Astrocyte (in vitro differentiated cells and primary cell): ENCODE measurements around the gene ITGB2. TPM values are rescaled to one million over a fixed set of nuclear protein-coding genes. Genes with fewer than 3 reads are reported as not detected.

ENCODE experiments used
- DNase-seq: peaks from one replicate; pipeline ENCODE4 v3.0.0-alpha.2; 2010; ENCODE audit warnings: low read depth
- FAIRE-seq: peaks from 2 replicates; lab custom pipeline; 2011; peaks lifted over from hg19 to GRCh38; lab: Jason Lieb, UNC
- H2AFZ ChIP-seq: 2 replicates; pipeline ENCODE4 v1.6.0; 2012; ENCODE audit warnings: low read depth, low read length, inconsistent platforms
- H3K27ac ChIP-seq: 2 replicates; pipeline ENCODE4 v1.5.1; 2011; ENCODE audit warnings: low read depth, low read length, inconsistent platforms
- H3K27me3 ChIP-seq: 2 replicates; pipeline ENCODE4 v1.6.0; 2011; ENCODE audit warnings: low read length, inconsistent platforms; ENCODE audit not compliant: insufficient read depth
- H3K36me3 ChIP-seq: 2 replicates; pipeline ENCODE4 v1.5.1; 2011; ENCODE audit warnings: low read length, inconsistent platforms; ENCODE audit not compliant: insufficient read depth
- H3K4me1 ChIP-seq: 2 replicates; pipeline ENCODE4 v1.5.1; 2011; ENCODE audit warnings: low read length, inconsistent platforms; ENCODE audit not compliant: insufficient read depth
- H3K4me2 ChIP-seq: 2 replicates; pipeline ENCODE4 v1.6.0; 2012; ENCODE audit warnings: low read length, inconsistent platforms
- H3K4me3 ChIP-seq: 2 replicates; pipeline ENCODE4 v1.5.1; 2011; ENCODE audit warnings: low read depth, mild to moderate bottlenecking, low read length, inconsistent platforms; ENCODE audit not compliant: insufficient read depth
- H3K79me2 ChIP-seq: 2 replicates; pipeline ENCODE4 v1.6.0; 2012; ENCODE audit warnings: mild to moderate bottlenecking, low read length, inconsistent platforms; ENCODE audit not compliant: insufficient read depth
- H3K9ac ChIP-seq: 2 replicates; pipeline ENCODE4 v1.6.0; 2012; ENCODE audit warnings: mild to moderate bottlenecking, low read length, inconsistent platforms
- H3K9me3 ChIP-seq: 2 replicates; pipeline ENCODE4 v1.5.1; 2012; ENCODE audit warnings: low read depth, mild to moderate bottlenecking, low read length, inconsistent platforms; ENCODE audit not compliant: insufficient read depth
- H4K20me1 ChIP-seq: 2 replicates; pipeline ENCODE4 v1.6.0; 2012; ENCODE audit warnings: low read length, inconsistent platforms; ENCODE audit not compliant: insufficient read depth
- H3K27ac Mint-ChIP-seq: one replicate; pipeline ENCODE4 v1.8.0; 2021; ENCODE audit warnings: mild to moderate bottlenecking, mixed read lengths; ENCODE audit not compliant: unreplicated experiment
- H3K27me3 Mint-ChIP-seq: one replicate; pipeline ENCODE4 v1.8.0; 2021; ENCODE audit warnings: low read depth, mixed read lengths; ENCODE audit not compliant: unreplicated experiment
- H3K36me3 Mint-ChIP-seq: one replicate; pipeline ENCODE4 v1.8.0; 2021; ENCODE audit warnings: low read depth, mixed read lengths; ENCODE audit not compliant: unreplicated experiment
- H3K4me1 Mint-ChIP-seq: one replicate; pipeline ENCODE4 v1.8.0; 2021; ENCODE audit warnings: low read depth, mixed read lengths; ENCODE audit not compliant: unreplicated experiment
- H3K4me3 Mint-ChIP-seq: one replicate; pipeline ENCODE4 v1.8.0; 2021; ENCODE audit warnings: mild to moderate bottlenecking, moderate library complexity, mixed read lengths; ENCODE audit not compliant: unreplicated experiment
- H3K9me3 Mint-ChIP-seq: one replicate; pipeline ENCODE4 v1.8.0; 2021; ENCODE audit warnings: mild to moderate bottlenecking, mixed read lengths; ENCODE audit not compliant: unreplicated experiment
- EZH2 ChIP-seq: IDR thresholded peaks from 2 replicates; pipeline ENCODE4 v1.6.1; 2012; ENCODE audit warnings: mild to moderate bottlenecking, low read length, inconsistent platforms; ENCODE audit not compliant: insufficient read depth
- total RNA-seq: library from RNA; stranded (reverse); gene quantifications from 2 replicates; pipeline ENCODE4 v1.2.1, GENCODE V29; 2021
- TF ChIP-seq, protein P1 (sequence below): IDR thresholded peaks from 2 replicates; pipeline ENCODE4 v1.5.1; 2011; ENCODE audit warnings: low read depth, mild to moderate bottlenecking, inconsistent platforms, low read length, moderate library complexity; ENCODE audit not compliant: insufficient read depth

The ITGB2 gene
- total RNA-seq, 1 donor from 2014 or later: 0.61 TPM

- H3K36me3 Mint-ChIP-seq: peaks cover 2% of the 10 kb centered on the region
- Histone ChIP-seq H3K36me3 (no peaks in the 10 kb centered on the region), H3K4me1 (peaks cover 40% of the 10 kb centered on the region), H3K4me3 (peak overlapping the region; percentile 58), H3K9me3 (no peaks in the 10 kb centered on the region), H3K4me2 (peak overlapping the region; percentile 88), H4K20me1 (peaks cover 32% of the 10 kb centered on the region), H3K27me3 (no peaks in the 10 kb centered on the region), H3K79me2 (peaks cover 29% of the 10 kb centered on the region), H3K27ac (no peak overlapping the region), H3K9ac (peak overlapping the region; percentile 74), H2AFZ (peak overlapping the region; percentile 86)
- peak overlapping the region; percentile 72 for H3K27ac Mint-ChIP-seq
- FAIRE-seq (no peak), DNase-seq (no peak)
- H3K9me3 Mint-ChIP-seq: no peaks in the 10 kb centered on the region
- H3K4me3 Mint-ChIP-seq: peak overlapping the region; percentile 84
- peaks cover 21% of the 10 kb centered on the region for H3K4me1 Mint-ChIP-seq
- TF ChIP-seq, protein P1, sequence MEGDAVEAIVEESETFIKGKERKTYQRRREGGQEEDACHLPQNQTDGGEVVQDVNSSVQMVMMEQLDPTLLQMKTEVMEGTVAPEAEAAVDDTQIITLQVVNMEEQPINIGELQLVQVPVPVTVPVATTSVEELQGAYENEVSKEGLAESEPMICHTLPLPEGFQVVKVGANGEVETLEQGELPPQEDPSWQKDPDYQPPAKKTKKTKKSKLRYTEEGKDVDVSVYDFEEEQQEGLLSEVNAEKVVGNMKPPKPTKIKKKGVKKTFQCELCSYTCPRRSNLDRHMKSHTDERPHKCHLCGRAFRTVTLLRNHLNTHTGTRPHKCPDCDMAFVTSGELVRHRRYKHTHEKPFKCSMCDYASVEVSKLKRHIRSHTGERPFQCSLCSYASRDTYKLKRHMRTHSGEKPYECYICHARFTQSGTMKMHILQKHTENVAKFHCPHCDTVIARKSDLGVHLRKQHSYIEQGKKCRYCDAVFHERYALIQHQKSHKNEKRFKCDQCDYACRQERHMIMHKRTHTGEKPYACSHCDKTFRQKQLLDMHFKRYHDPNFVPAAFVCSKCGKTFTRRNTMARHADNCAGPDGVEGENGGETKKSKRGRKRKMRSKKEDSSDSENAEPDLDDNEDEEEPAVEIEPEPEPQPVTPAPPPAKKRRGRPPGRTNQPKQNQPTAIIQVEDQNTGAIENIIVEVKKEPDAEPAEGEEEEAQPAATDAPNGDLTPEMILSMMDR: no peak
- no peak for TF ChIP-seq EZH2
- peaks cover 9% of the 10 kb centered on the region for H3K27me3 Mint-ChIP-seq
Observed at GRCh38 chr21:44874497-44875315, 46.0 kb downstream of the ITGB2 start.

DNA sequence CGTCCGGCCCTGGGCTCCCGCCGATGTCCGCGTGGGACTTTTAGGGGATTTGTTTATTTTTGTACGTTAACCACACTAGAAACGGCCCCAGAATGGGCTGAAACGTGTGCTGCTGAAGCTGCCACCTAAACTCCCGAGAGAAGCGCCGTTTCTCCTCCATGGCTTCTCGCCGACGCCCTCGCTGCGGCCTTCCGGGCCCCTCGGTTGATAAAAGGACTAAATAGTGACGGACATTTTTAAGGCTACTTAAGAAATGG, 46.5 kb downstream of the ITGB2 start:
- H3K27me3 ChIP-seq: no peaks in the 10 kb centered on the region
- Mint-ChIP-seq H3K4me3 (peak overlapping the region; percentile 84), H3K27ac (peak overlapping the region; percentile 72), H3K36me3 (peaks cover 2% of the 10 kb centered on the region), H3K9me3 (no peaks in the 10 kb centered on the region), H3K4me1 (peaks cover 23% of the 10 kb centered on the region), H3K27me3 (peaks cover 8% of the 10 kb centered on the region)
- peak overlapping the region; percentile 86 for H2AFZ ChIP-seq
- peak overlapping the region; percentile 88 for H3K4me2 ChIP-seq
- FAIRE-seq (no peak), DNase-seq (no peak)
- peaks cover 46% of the 10 kb centered on the region for H3K4me1 ChIP-seq
- H3K36me3 ChIP-seq: no peaks in the 10 kb centered on the region
- peaks cover 32% of the 10 kb centered on the region for H3K79me2 ChIP-seq
- peaks cover 34% of the 10 kb centered on the region for H4K20me1 ChIP-seq
- H3K9ac ChIP-seq: peak overlapping the region; percentile 74
- no peaks in the 10 kb centered on the region for H3K9me3 ChIP-seq
- H3K27ac ChIP-seq: peak overlapping the region; percentile 33
- TF ChIP-seq EZH2: no peak
- TF ChIP-seq, protein P1: no peak
- H3K4me3 ChIP-seq: peak overlapping the region; percentile 58
